ENCODE results near the gene TEX12. TPM values are rescaled to one million over a fixed set of nuclear protein-coding genes. Genes with fewer than 3 reads are reported as not detected.

The TEX12 gene
- total RNA-seq, 2 experiments from 2014 or later: 0.29 TPM; not detected in 1

GRCh38 chr11:112219476-112220232, 52.5 kb downstream of the TEX12 start:
- CTCF ChIA-PET: interaction anchor here (0.6 to 11.9 kb wide), 20 partner anchors 10 to 1069 kb away, joined by 3 to 238 read pairs (median 4); partner anchors contain the start of gene BCO2
- DNase-seq: peak; percentile 25
- Mint-ChIP-seq H3K4me1 (ENCODE audit: low read depth) (no peaks in the 10 kb centered on the region), H3K4me3 (no peak overlapping the region), H3K27me3 (no peaks in the 10 kb centered on the region), H3K27ac (no peak overlapping the region), H3K9me3 (no peaks in the 10 kb centered on the region), H3K36me3 (no peaks in the 10 kb centered on the region)
- intact Hi-C loops (cut with micrococcal nuclease): loop anchor here (1.0 to 10.0 kb wide), 4 partner anchors 61 to 1065 kb away; no protein-coding TSS in a partner anchor
- POLR2A ChIA-PET: no interaction called here

- intact Hi-C loops (cut with micrococcal nuclease): loop anchor here (10.0 kb wide), 1 partner anchor 1063 kb away; no protein-coding TSS in a partner anchor
- Mint-ChIP-seq H3K27me3 (no peaks in the 10 kb centered on the region), H3K27ac (no peak overlapping the region), H3K4me3 (no peak overlapping the region), H3K4me1 (ENCODE audit: low read depth) (no peaks in the 10 kb centered on the region), H3K36me3 (no peaks in the 10 kb centered on the region), H3K9me3 (no peaks in the 10 kb centered on the region)
- ChIA-PET CTCF (interaction anchor here (0.6 to 11.9 kb wide), 9 partner anchors 24 to 1068 kb away, joined by 3 to 238 read pairs (median 3); no protein-coding TSS in a partner anchor), POLR2A (no interaction called here)
- DNase-seq: no peak
Observed at GRCh38 chr11:112221274-112221835, 54.2 kb downstream of the TEX12 start.

Other genes starting within 250 kb of the TEX12 start
- gene C11orf52, start 248.5 kb upstream of the TEX12 start, total RNA-seq: not detected
- gene DIXDC1, start 230.0 kb upstream of the TEX12 start, total RNA-seq: 10 to 100 TPM; 13.3 to 14.9 TPM
- 10 to 100 TPM; 36.4 to 39.0 TPM for gene DLAT, start 142.0 kb upstream of the TEX12 start, total RNA-seq
- gene PIH1D2, start 93.4 kb upstream of the TEX12 start, total RNA-seq: under 1 TPM; 0.36 to 0.56 TPM
- gene NKAPD1, start 93.1 kb upstream of the TEX12 start, total RNA-seq: 10 to 100 TPM; 17.5 to 19.4 TPM
- 10 to 100 TPM; 36.5 to 38.4 TPM for gene TIMM8B, start 80.6 kb upstream of the TEX12 start, total RNA-seq
- gene SDHD, start 80.5 kb upstream of the TEX12 start, total RNA-seq: 10 to 100 TPM; 72.7 to 91.6 TPM
- gene IL18, start 3.3 kb upstream of the TEX12 start, total RNA-seq: not detected
- 1 to 10 TPM in 1 of 2 experiments, under 1 TPM in 1; 0.73 to 1.3 TPM for gene BCO2, start 8.1 kb downstream of the TEX12 start, total RNA-seq
- 10 to 100 TPM; 28.1 to 28.5 TPM for gene PTS, start 59.1 kb downstream of the TEX12 start, total RNA-seq
- gene PLET1, start 93.5 kb downstream of the TEX12 start, total RNA-seq: not detected